22Rv1 (cell line): ENCODE results near the gene PCYOX1L.

ENCODE experiments used
- CTCF ChIP-seq: fragments of 450-650 bp; IDR thresholded peaks from 2 replicates; pipeline ENCODE4 v1.5.1; 2017; ENCODE audit warnings: mild to moderate bottlenecking
- ZFX ChIP-seq: fragments of 450-650 bp; IDR thresholded peaks from 2 replicates; pipeline ENCODE4 v1.6.1; 2017; ENCODE audit warnings: antibody characterized with exemption, borderline replicate concordance

DNA sequence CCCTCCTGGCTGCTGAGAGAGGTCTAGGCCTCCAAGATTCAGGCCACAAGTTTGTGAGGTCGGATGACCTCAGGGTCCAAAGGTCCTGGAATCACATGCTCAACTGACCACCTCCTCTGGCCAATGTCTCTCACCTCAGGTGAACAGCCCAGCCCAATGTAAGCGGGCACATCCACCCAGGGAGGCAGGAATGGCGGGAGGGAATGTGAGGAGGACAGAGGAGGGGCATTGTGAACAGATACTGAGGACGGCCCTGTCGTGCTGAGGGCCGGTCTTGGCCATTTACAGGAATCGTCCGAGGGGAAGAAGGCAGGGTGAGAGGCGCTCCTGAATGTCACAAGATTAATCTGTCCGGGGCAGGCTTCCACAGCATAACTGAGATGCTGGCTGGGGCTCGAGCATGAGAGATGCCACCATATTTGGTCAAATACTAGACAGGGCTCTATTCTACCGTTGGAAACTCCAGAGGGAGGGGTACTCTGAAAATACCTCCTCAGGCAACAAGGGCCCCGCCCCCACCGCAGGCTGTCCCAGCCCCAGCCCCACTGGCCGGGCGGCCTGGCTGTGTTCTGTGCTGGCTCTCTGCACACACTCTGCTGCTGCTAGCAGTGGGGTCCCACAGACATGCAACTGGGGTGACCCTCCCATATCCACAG, 22.7 kb downstream of the PCYOX1L start:
- TF ChIP-seq CTCF (no peak), ZFX (no peak)
